ENCODE measurements around the gene TANK.
"Not testable (repeated sequence)": the region's sequence is repeated elsewhere in the genome, so short reads cannot be mapped to it uniquely, and the experiment has no call there.

The TANK gene

GRCh38 chr2:161160226-161161073 is at the start of gene TANK:
TSS of gene TANK (plus strand) at chr2:161160428. CDS start at chr2:161179663, 19,235 bp downstream.
- DNase-seq (ENCODE audit: low read depth, low spot score), result peak; percentile 76

- no peak for DNase-seq (ENCODE audit: low read depth, low spot score)
Observed at GRCh38 chr2:161111531-161111930, 48.7 kb upstream of the TANK start.

GRCh38 chr2:161112908-161113307 is 47.3 kb upstream of the TANK start:
- no peak for DNase-seq (ENCODE audit: low read depth, low spot score)

- DNase-seq (ENCODE audit: low read depth, low spot score), result no peak
Observed at GRCh38 chr2:161113693-161114575, 46.3 kb upstream of the TANK start.

GRCh38 chr2:161115205-161115604 is 45.0 kb upstream of the TANK start:
- no peak for DNase-seq (ENCODE audit: low read depth, low spot score)

- DNase-seq (ENCODE audit: low read depth, low spot score), result no peak
Observed at GRCh38 chr2:161115605-161116380, 44.4 kb upstream of the TANK start.

- no peak for DNase-seq (ENCODE audit: low read depth, low spot score)
Observed at GRCh38 chr2:161116509-161116908, 43.7 kb upstream of the TANK start.

- DNase-seq (ENCODE audit: low read depth, low spot score), result no peak
Observed at GRCh38 chr2:161117506-161117905, 42.7 kb upstream of the TANK start.

- no peak for DNase-seq (ENCODE audit: low read depth, low spot score)
Observed at GRCh38 chr2:161118722-161119121, 41.5 kb upstream of the TANK start.

- no peak for DNase-seq (ENCODE audit: low read depth, low spot score)
Observed at GRCh38 chr2:161119483-161119882, 40.7 kb upstream of the TANK start.

- no peak for DNase-seq (ENCODE audit: low read depth, low spot score)
Observed at GRCh38 chr2:161120775-161121174, 39.5 kb upstream of the TANK start.

- no peak for DNase-seq (ENCODE audit: low read depth, low spot score)
Observed at GRCh38 chr2:161121622-161122021, 38.6 kb upstream of the TANK start.

- no peak for DNase-seq (ENCODE audit: low read depth, low spot score)
Observed at GRCh38 chr2:161122772-161123530, 37.3 kb upstream of the TANK start.

GRCh38 chr2:161123531-161124030 is 36.6 kb upstream of the TANK start:
- no peak for DNase-seq (ENCODE audit: low read depth, low spot score)

- DNase-seq (ENCODE audit: low read depth, low spot score), result no peak
Observed at GRCh38 chr2:161124201-161124600, 36.0 kb upstream of the TANK start.

- no peak for DNase-seq (ENCODE audit: low read depth, low spot score)
Observed at GRCh38 chr2:161128885-161129284, 31.3 kb upstream of the TANK start.

- DNase-seq (ENCODE audit: low read depth, low spot score), result no peak
Observed at GRCh38 chr2:161130354-161130753, 29.9 kb upstream of the TANK start.

GRCh38 chr2:161131074-161131680 is 29.1 kb upstream of the TANK start:
- DNase-seq (ENCODE audit: low read depth, low spot score), result no peak

GRCh38 chr2:161131804-161132203 is 28.4 kb upstream of the TANK start:
- DNase-seq (ENCODE audit: low read depth, low spot score), result no peak

- DNase-seq (ENCODE audit: low read depth, low spot score), result not testable (repeated sequence)
Observed at GRCh38 chr2:161132384-161132783, 27.8 kb upstream of the TANK start.

Measured in activated naive CD8-positive, alpha-beta T cell treated with anti-CD3 and anti-CD28 coated beads, Interleukin-2, amount 50 U/mL, for 16 hours (primary cell).